Breast epithelium (tissue), 4 donors: ENCODE measurements around the gene RRM2. TPM values are rescaled to one million over a fixed set of nuclear protein-coding genes. Genes with fewer than 3 reads are reported as not detected.
A peak's percentile ranks its signal among the peaks of the same experiment; 100 is the strongest.
"Not testable (repeated sequence)": the region's sequence is repeated elsewhere in the genome, so short reads cannot be mapped to it uniquely, and the experiment has no call there.

Experiments used
- DNase-seq, 2 donors: peaks; one replicate each; pipeline ENCODE4 v3.0.0-alpha.2; 2019; ENCODE audit warnings: low spot score in 2 of 2
- H3K27ac ChIP-seq, 2 donors: fragments of 200-600 bp; sonication (generic) in 1 of 2; one replicate each; pipeline ENCODE4 v1.5.1; 2016 to 2019; ENCODE audit warnings: mild to moderate bottlenecking in 1 of 2
- H3K27me3 ChIP-seq, 2 donors: fragments of 200-600 bp; sonication (generic) in 1 of 2; one replicate each; pipeline versions ENCODE4 v1.5.1 to v1.6.0; 2017 to 2019; ENCODE audit warnings: control low read depth in 1 of 2, mild to moderate bottlenecking in 1 of 2
- H3K36me3 ChIP-seq: fragments of 200-600 bp; one replicate; pipeline ENCODE4 v1.5.1; 2019
- H3K4me1 ChIP-seq, 2 donors: fragments of 200-600 bp; sonication (generic); one replicate each; pipeline ENCODE4 v1.5.1; 2016 to 2019; ENCODE audit warnings: control low read depth in 1 of 2
- H3K4me3 ChIP-seq, 3 donors: fragments of 200-600 bp; sonication (generic); 1 replicate in 2 of 3; 2 replicates in 1 of 3; pipeline ENCODE4 v1.5.1; 2016 to 2019; ENCODE audit warnings: mild to moderate bottlenecking in 3 of 3, moderate library complexity in 2 of 3
- H3K9me3 ChIP-seq, 2 donors: fragments of 200-600 bp; sonication (generic) in 1 of 2; one replicate each; pipeline ENCODE4 v1.5.1; 2016 to 2019; ENCODE audit warnings: control low read depth in 1 of 2
- POLR2A ChIP-seq: fragments of 450-650 bp; IDR thresholded peaks from one replicate; pipeline ENCODE4 v1.6.1; 2016; ENCODE audit warnings: antibody characterized with exemption, mild to moderate bottlenecking, moderate library complexity
- POLR2AphosphoS5 ChIP-seq, 3 donors: sonication (generic); formaldehyde crosslinking; IDR thresholded peaks; one replicate each; pipeline ENCODE4 v1.6.1; 2017; ENCODE audit warnings: antibody characterized with exemption in 3 of 3
- intact Hi-C: fragments of 100-400 bp; cut with DNase I; formaldehyde crosslinking; loops from one replicate; pipeline ENCODE4 v1.15.1; 2023; ENCODE audit warnings: low total_unique reads
- total RNA-seq, 3 donors: library from RNA; depleted of rRNA; stranded (reverse); fragments of >200 nt; gene quantifications; one replicate each; pipeline ENCODE4 v1.1.0, GENCODE V29; 2016
- TF ChIP-seq, protein P1 (sequence below), 3 donors: fragments of 450-650 bp; IDR thresholded peaks; one replicate each; pipeline ENCODE4 v1.5.1; 2016 to 2017; ENCODE audit warnings: antibody characterized with exemption in 3 of 3, mild to moderate bottlenecking in 3 of 3, moderate library complexity in 3 of 3

The RRM2 gene
- total RNA-seq, 3 donors from 2014 or later = 0.98 to 2.6 (median 1.6) TPM

GRCh38 chr2:10091182-10091888 lies 31.2 kb upstream of the RRM2 start:
- Histone ChIP-seq H3K9me3 (no peaks in the 10 kb centered on the region), H3K4me1 (no peaks in the 10 kb centered on the region), H3K27me3 (peaks cover 0 to 10% of the 10 kb centered on the region in 2 donors), H3K4me3 (peak overlapping the region in 2 of 3 donors; percentile 23 to 53), H3K36me3 (no peaks in the 10 kb centered on the region), H3K27ac (no peak overlapping the region)
- intact Hi-C loops = no loop called here
- DNase-seq = no peak
- TF ChIP-seq, protein P1, sequence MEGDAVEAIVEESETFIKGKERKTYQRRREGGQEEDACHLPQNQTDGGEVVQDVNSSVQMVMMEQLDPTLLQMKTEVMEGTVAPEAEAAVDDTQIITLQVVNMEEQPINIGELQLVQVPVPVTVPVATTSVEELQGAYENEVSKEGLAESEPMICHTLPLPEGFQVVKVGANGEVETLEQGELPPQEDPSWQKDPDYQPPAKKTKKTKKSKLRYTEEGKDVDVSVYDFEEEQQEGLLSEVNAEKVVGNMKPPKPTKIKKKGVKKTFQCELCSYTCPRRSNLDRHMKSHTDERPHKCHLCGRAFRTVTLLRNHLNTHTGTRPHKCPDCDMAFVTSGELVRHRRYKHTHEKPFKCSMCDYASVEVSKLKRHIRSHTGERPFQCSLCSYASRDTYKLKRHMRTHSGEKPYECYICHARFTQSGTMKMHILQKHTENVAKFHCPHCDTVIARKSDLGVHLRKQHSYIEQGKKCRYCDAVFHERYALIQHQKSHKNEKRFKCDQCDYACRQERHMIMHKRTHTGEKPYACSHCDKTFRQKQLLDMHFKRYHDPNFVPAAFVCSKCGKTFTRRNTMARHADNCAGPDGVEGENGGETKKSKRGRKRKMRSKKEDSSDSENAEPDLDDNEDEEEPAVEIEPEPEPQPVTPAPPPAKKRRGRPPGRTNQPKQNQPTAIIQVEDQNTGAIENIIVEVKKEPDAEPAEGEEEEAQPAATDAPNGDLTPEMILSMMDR (IDR thresholded peaks at IDR 0.05) = no peak
- no peak for TF ChIP-seq POLR2A
- no peak for TF ChIP-seq POLR2AphosphoS5 (IDR thresholded peaks at IDR 0.05)

- intact Hi-C loops, H3K27ac ChIP-seq, DNase-seq, H3K4me1 ChIP-seq, H3K36me3 ChIP-seq, H3K9me3 ChIP-seq, H3K4me3 ChIP-seq: not testable (repeated sequence)
- peaks cover 0 to 10% of the 10 kb centered on the region in 2 donors for H3K27me3 ChIP-seq
Observed at GRCh38 chr2:10091889-10092244, 30.7 kb upstream of the RRM2 start.

DNA sequence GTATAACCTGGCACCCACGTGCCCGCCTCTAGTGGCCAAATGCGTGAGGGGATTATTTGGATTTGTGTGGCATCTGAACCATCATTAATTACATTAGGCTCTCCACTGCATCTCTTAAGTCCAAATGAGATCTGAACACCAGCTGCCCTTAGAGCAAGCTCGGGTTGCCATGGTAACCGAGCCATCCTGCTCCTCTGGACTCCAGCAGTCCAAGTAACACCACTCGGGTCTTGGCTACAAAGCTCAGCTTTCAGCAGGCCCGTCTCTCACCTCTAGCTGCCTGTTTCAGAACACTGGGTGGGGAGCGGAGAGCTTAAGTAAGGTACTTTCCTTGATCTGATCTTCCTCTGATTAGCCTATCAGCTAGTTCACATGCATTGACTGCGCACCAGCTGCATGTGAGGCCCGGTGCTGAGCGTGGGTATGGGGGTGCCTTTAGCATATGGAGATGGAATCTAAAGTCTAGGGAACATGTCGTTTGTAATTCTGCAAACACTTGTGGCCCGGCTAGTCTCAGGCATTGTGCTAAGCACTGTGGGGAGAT lies 28.2 kb upstream of the RRM2 start:
- no peak overlapping the region for H3K4me3 ChIP-seq
- no peak for TF ChIP-seq POLR2A
- TF ChIP-seq POLR2AphosphoS5 (IDR thresholded peaks at IDR 0.05) = no peak
- TF ChIP-seq, protein P1 (IDR thresholded peaks at IDR 0.05) = no peak
- no peak for DNase-seq
- no peaks in the 10 kb centered on the region for H3K9me3 ChIP-seq
- no peak overlapping the region for H3K27ac ChIP-seq
- peaks cover 0 to 10% of the 10 kb centered on the region in 2 donors for H3K27me3 ChIP-seq
- H3K36me3 ChIP-seq = no peaks in the 10 kb centered on the region
- intact Hi-C loops = no loop called here
- H3K4me1 ChIP-seq = no peaks in the 10 kb centered on the region

DNA sequence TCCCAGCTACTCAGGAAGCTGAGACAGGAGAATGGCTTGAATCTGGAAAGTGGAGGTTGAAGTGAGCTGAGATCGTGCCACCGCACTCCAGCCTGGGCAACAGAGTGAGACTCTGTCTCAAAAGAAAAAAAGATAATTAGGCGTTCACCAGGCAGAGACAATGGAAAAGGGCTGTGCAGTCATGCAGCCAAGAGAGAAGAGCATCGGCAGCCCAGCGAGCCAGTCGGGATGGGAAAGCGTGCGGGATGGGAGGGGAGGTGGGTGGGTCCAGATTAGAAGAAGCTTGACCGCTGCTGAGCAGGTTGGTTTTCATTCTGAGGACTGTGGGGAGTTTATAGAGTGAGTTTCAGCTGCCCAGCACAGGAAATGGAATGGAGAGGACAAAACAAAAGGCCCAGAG lies 27.4 kb upstream of the RRM2 start:
- Histone ChIP-seq H3K4me3 (no peak overlapping the region), H3K27me3 (peaks cover 0 to 10% of the 10 kb centered on the region in 2 donors), H3K9me3 (no peaks in the 10 kb centered on the region), H3K27ac (no peak overlapping the region), H3K36me3 (no peaks in the 10 kb centered on the region), H3K4me1 (no peaks in the 10 kb centered on the region)
- intact Hi-C loops = no loop called here
- DNase-seq = no peak
- TF ChIP-seq POLR2AphosphoS5 (IDR thresholded peaks at IDR 0.05) (no peak), POLR2A (no peak)
- TF ChIP-seq, protein P1 (IDR thresholded peaks at IDR 0.05) = no peak

DNA sequence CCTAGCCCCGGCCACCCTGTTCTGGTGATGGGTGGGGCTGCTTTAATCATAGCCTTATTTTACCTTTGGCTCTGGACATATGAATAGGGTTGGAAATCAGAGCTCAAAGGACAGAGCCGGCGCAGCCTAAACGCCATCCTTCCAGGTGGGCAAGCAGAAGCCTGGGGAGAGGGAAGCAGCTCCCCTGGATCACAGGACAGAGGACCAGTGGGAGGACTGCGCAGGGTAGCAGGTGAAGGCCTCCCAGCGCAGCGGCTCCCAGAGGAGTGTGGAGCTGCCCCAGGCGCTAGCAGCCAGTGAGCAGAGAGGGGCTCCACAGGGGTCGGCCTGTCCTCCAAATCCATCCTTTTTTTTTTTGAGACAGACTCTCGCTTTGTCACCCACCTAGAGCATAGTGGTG lies 25.9 kb upstream of the RRM2 start:
- Histone ChIP-seq H3K4me3 (no peak overlapping the region), H3K27me3 (peaks cover 0 to 10% of the 10 kb centered on the region in 2 donors), H3K4me1 (no peaks in the 10 kb centered on the region), H3K27ac (no peak overlapping the region), H3K36me3 (no peaks in the 10 kb centered on the region), H3K9me3 (no peaks in the 10 kb centered on the region)
- intact Hi-C loops = no loop called here
- TF ChIP-seq, protein P1 (IDR thresholded peaks at IDR 0.05) = no peak
- TF ChIP-seq POLR2AphosphoS5 (IDR thresholded peaks at IDR 0.05) = no peak
- no peak for TF ChIP-seq POLR2A
- no peak for DNase-seq
